Immature natural killer cell (primary cell): ENCODE measurements around the gene HTR3A. TPM values are rescaled to one million over a fixed set of nuclear protein-coding genes. Genes with fewer than 3 reads are reported as not detected.
"Not testable (repeated sequence)": the region's sequence is repeated elsewhere in the genome, so short reads cannot be mapped to it uniquely, and the experiment has no call there.

ENCODE experiments used
- DNase-seq, 3 donors: peaks; one replicate each; pipeline ENCODE4 v3.0.0; 2022; ENCODE audit warnings: mixed read lengths in 1 of 3
- H3K27ac Mint-ChIP-seq, 6 donors: one replicate each; pipeline ENCODE4 v1.8.0; 2020; ENCODE audit warnings: mixed read lengths in 6 of 6, mild to moderate bottlenecking in 5 of 6, inconsistent platforms in 4 of 6, moderate library complexity in 3 of 6
- H3K27me3 Mint-ChIP-seq, 3 donors: one replicate each; pipeline ENCODE4 v1.8.0; 2020 to 2021; ENCODE audit warnings: low read depth in 3 of 3, mild to moderate bottlenecking in 3 of 3, mixed read lengths in 3 of 3, moderate library complexity in 3 of 3, inconsistent platforms in 1 of 3
- H3K36me3 Mint-ChIP-seq, 3 donors: one replicate each; pipeline ENCODE4 v1.8.0; 2020; ENCODE audit warnings: mixed read lengths in 3 of 3, inconsistent platforms in 2 of 3, mild to moderate bottlenecking in 2 of 3
- H3K4me1 Mint-ChIP-seq, 2 donors: one replicate each; pipeline ENCODE4 v1.8.0; 2020; ENCODE audit warnings: inconsistent platforms in 2 of 2, mild to moderate bottlenecking in 2 of 2, mixed read lengths in 2 of 2, moderate library complexity in 1 of 2
- H3K4me3 Mint-ChIP-seq, 5 donors: one replicate each; pipeline ENCODE4 v1.8.0; 2020; ENCODE audit warnings: mild to moderate bottlenecking in 5 of 5, mixed read lengths in 5 of 5, inconsistent platforms in 3 of 5, moderate library complexity in 3 of 5
- H3K9me3 Mint-ChIP-seq, 6 donors: one replicate each; pipeline ENCODE4 v1.8.0; 2020; ENCODE audit warnings: mild to moderate bottlenecking in 6 of 6, mixed read lengths in 6 of 6, inconsistent platforms in 4 of 6, moderate library complexity in 3 of 6
- polyA plus RNA-seq, 3 donors: library from polyadenylated mRNA; unstranded; fragments of 300-500 nt; fragmentation: Illumina TruSeq; gene quantifications; one replicate each; pipeline ENCODE4 v1.2.3, GENCODE V29; 2021

The HTR3A gene
- not detected for polyA plus RNA-seq

- Mint-ChIP-seq H3K9me3 (no peaks in the 10 kb centered on the region), H3K27ac (peak within 1 kb of the TSS in 1 of 6 donors; percentile 11), H3K36me3 (no peaks in the 10 kb centered on the region), H3K27me3 (peaks cover 0 to 4% (median 2%) of the 10 kb centered on the region in 3 donors), H3K4me3 (no peak within 1 kb of the TSS), H3K4me1 (no peaks in the 10 kb centered on the region)
- DNase-seq, result no peak
Measured at GRCh38 chr11:113974741-113975470, at the start of gene HTR3A. Gene HTR3A, plus strand, starts transcription at chr11:113975108. Its CDS starts 218 bp downstream, at chr11:113975326.

- H3K4me1 Mint-ChIP-seq, result no peaks in the 10 kb centered on the region
- no peak overlapping the region for H3K27ac Mint-ChIP-seq
- H3K4me3 Mint-ChIP-seq, result no peak overlapping the region
- H3K36me3 Mint-ChIP-seq, result no peaks in the 10 kb centered on the region
- peaks cover 3 to 13% (median 4%) of the 10 kb centered on the region in 3 donors for H3K27me3 Mint-ChIP-seq
- no peak for DNase-seq
- H3K9me3 Mint-ChIP-seq, result no peaks in the 10 kb centered on the region
Measured at GRCh38 chr11:113926273-113927197, 48.4 kb upstream of the HTR3A start.

- H3K4me3 Mint-ChIP-seq, result no peak overlapping the region
- no peaks in the 10 kb centered on the region for H3K9me3 Mint-ChIP-seq
- H3K4me1 Mint-ChIP-seq, result no peaks in the 10 kb centered on the region
- no peak overlapping the region for H3K27ac Mint-ChIP-seq
- peaks cover 2 to 15% (median 3%) of the 10 kb centered on the region in 3 donors for H3K27me3 Mint-ChIP-seq
- DNase-seq, result no peak
- H3K36me3 Mint-ChIP-seq, result no peaks in the 10 kb centered on the region
Measured at GRCh38 chr11:113928311-113928710, 46.6 kb upstream of the HTR3A start.

- Mint-ChIP-seq H3K27me3 (peaks cover 0 to 23% (median 3%) of the 10 kb centered on the region in 3 donors), H3K27ac (no peak overlapping the region), H3K4me1 (no peaks in the 10 kb centered on the region), H3K4me3 (no peak overlapping the region), H3K36me3 (no peaks in the 10 kb centered on the region), H3K9me3 (no peaks in the 10 kb centered on the region)
- DNase-seq, result no peak
Measured at GRCh38 chr11:113932788-113933187, 42.1 kb upstream of the HTR3A start.

- not testable (repeated sequence) for H3K4me1 Mint-ChIP-seq, H3K9me3 Mint-ChIP-seq, H3K36me3 Mint-ChIP-seq, H3K27ac Mint-ChIP-seq, H3K4me3 Mint-ChIP-seq, DNase-seq
- peaks cover 3 to 17% (median 6%) of the 10 kb centered on the region in 3 donors for H3K27me3 Mint-ChIP-seq
Measured at GRCh38 chr11:113934193-113934592, 40.7 kb upstream of the HTR3A start.

- H3K27me3 Mint-ChIP-seq, result peaks cover 3 to 17% (median 6%) of the 10 kb centered on the region in 3 donors
- H3K27ac Mint-ChIP-seq, result no peak overlapping the region
- H3K4me1 Mint-ChIP-seq, result no peaks in the 10 kb centered on the region
- no peak overlapping the region for H3K4me3 Mint-ChIP-seq
- H3K9me3 Mint-ChIP-seq, result no peaks in the 10 kb centered on the region
- DNase-seq, result no peak
- no peaks in the 10 kb centered on the region for H3K36me3 Mint-ChIP-seq
Measured at GRCh38 chr11:113934761-113935160, 40.1 kb upstream of the HTR3A start.

GRCh38 chr11:113935858-113936257 is 39.0 kb upstream of the HTR3A start:
- H3K36me3 Mint-ChIP-seq, result no peaks in the 10 kb centered on the region
- H3K27me3 Mint-ChIP-seq, result peaks cover 3 to 14% (median 4%) of the 10 kb centered on the region in 3 donors
- no peaks in the 10 kb centered on the region for H3K4me1 Mint-ChIP-seq
- peak overlapping the region in 1 of 6 donors; percentile 62 for H3K27ac Mint-ChIP-seq
- no peaks in the 10 kb centered on the region for H3K9me3 Mint-ChIP-seq
- no peak for DNase-seq
- H3K4me3 Mint-ChIP-seq, result no peak overlapping the region

GRCh38 chr11:113937918-113938317 is 37.0 kb upstream of the HTR3A start:
- DNase-seq, result no peak
- Mint-ChIP-seq H3K27me3 (peaks cover 4 to 12% (median 4%) of the 10 kb centered on the region in 3 donors), H3K4me1 (no peaks in the 10 kb centered on the region), H3K4me3 (no peak overlapping the region), H3K27ac (no peak overlapping the region), H3K36me3 (no peaks in the 10 kb centered on the region), H3K9me3 (no peaks in the 10 kb centered on the region)

GRCh38 chr11:113942256-113942655 is 32.7 kb upstream of the HTR3A start:
- H3K27me3 Mint-ChIP-seq, result peaks cover 0 to 9% (median 3%) of the 10 kb centered on the region in 3 donors
- no peak overlapping the region for H3K4me3 Mint-ChIP-seq
- no peaks in the 10 kb centered on the region for H3K36me3 Mint-ChIP-seq

GRCh38 chr11:113946162-113946561 is 28.7 kb upstream of the HTR3A start:
- H3K4me3 Mint-ChIP-seq, DNase-seq, H3K27me3 Mint-ChIP-seq, H3K36me3 Mint-ChIP-seq, H3K27ac Mint-ChIP-seq, H3K9me3 Mint-ChIP-seq, H3K4me1 Mint-ChIP-seq: not testable (repeated sequence)

More at GRCh38 chr11:113942256-113942655, 32.7 kb upstream of the HTR3A start:
- Mint-ChIP-seq H3K4me1 (no peaks in the 10 kb centered on the region), H3K9me3 (no peaks in the 10 kb centered on the region), H3K27ac (no peak overlapping the region)
- DNase-seq, result no peak

- no peak for DNase-seq
- H3K27ac Mint-ChIP-seq, result no peak overlapping the region
- H3K4me1 Mint-ChIP-seq, result no peaks in the 10 kb centered on the region
- peaks cover 3 to 12% (median 4%) of the 10 kb centered on the region in 3 donors for H3K27me3 Mint-ChIP-seq
- H3K4me3 Mint-ChIP-seq, result no peak overlapping the region
- no peaks in the 10 kb centered on the region for H3K36me3 Mint-ChIP-seq
- no peaks in the 10 kb centered on the region for H3K9me3 Mint-ChIP-seq
Measured at GRCh38 chr11:113947994-113948393, 26.9 kb upstream of the HTR3A start.

- H3K27me3 Mint-ChIP-seq, result peaks cover 3 to 8% (median 6%) of the 10 kb centered on the region in 3 donors
Measured at GRCh38 chr11:113949891-113950290, 25.0 kb upstream of the HTR3A start.

GRCh38 chr11:113951537-113951936 is 23.4 kb upstream of the HTR3A start:
- no peaks in the 10 kb centered on the region for H3K4me1 Mint-ChIP-seq
- H3K27ac Mint-ChIP-seq, result no peak overlapping the region
- no peaks in the 10 kb centered on the region for H3K36me3 Mint-ChIP-seq
- peaks cover 3 to 8% (median 6%) of the 10 kb centered on the region in 3 donors for H3K27me3 Mint-ChIP-seq
- no peaks in the 10 kb centered on the region for H3K9me3 Mint-ChIP-seq
- H3K4me3 Mint-ChIP-seq, result no peak overlapping the region
- DNase-seq, result no peak

More at GRCh38 chr11:113949891-113950290, 25.0 kb upstream of the HTR3A start:
- no peak overlapping the region for H3K27ac Mint-ChIP-seq
- no peak overlapping the region for H3K4me3 Mint-ChIP-seq
- H3K9me3 Mint-ChIP-seq, result no peaks in the 10 kb centered on the region
- no peaks in the 10 kb centered on the region for H3K36me3 Mint-ChIP-seq
- H3K4me1 Mint-ChIP-seq, result no peaks in the 10 kb centered on the region
- DNase-seq, result no peak

- Mint-ChIP-seq H3K4me3 (no peak overlapping the region), H3K9me3 (no peaks in the 10 kb centered on the region), H3K27me3 (peaks cover 3 to 8% (median 8%) of the 10 kb centered on the region in 3 donors), H3K27ac (no peak overlapping the region), H3K4me1 (no peaks in the 10 kb centered on the region), H3K36me3 (no peaks in the 10 kb centered on the region)
- no peak for DNase-seq
Measured at GRCh38 chr11:113952070-113952469, 22.8 kb upstream of the HTR3A start.
